ENCODE results near the gene VSIR.
A peak's percentile ranks its signal among the peaks of the same experiment; 100 is the strongest.

VSIR gene

DNA sequence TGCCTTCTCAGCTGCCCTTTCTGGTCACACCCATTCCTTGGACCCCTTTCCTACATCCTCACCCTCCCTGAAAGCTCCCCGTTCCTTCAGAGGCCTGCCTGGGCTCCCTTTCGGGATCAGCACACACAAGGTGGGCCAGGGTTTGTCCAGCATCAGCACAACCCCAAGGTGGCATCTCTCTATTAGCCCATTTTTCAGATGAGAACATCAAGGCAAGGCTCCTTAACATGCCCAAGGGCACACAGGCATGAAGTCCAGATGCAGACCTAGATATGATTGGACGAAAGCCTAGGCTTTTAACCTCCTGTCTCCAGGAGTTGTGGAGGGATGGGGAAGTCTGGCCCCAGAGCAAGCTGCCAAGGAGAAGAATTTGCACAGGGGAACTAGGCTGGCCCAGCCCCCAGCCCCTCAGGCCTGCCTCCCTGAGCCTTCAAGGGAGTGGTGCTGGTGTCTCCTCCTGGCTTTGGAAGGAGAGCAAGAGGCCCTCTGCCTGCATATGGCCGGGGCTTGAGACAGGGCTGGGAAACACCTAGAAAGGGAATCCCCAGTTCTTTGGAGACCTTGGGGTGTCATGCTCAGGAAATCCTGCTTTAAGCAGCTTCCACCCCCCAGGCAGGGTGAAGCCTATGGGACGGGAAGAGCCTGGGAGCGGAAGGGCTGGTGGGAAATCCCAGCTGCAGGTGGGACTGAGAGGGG is 9.0 kb upstream of the VSIR start:
- DNase-seq = no peak

DNA sequence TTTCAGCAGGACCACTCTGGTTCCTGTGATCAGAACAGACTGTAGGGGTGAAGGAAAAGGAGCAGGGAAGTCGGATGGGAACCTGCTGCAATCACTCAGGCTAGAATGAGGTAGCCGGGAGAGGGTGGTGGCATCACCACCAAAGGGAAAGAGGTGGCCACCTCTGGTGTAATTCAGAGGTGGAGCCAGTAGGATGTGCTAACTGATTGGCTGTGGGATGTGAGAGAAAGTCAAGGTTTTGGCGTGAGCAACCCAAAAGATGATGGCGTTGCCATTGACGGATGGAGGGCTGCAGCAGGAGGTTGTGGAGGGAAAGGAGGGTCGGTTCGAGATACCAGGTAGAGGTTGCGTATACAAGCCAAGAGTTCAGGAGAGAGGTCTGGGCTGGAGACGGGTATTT is 7.4 kb upstream of the VSIR start:
- no peak for DNase-seq

DNA sequence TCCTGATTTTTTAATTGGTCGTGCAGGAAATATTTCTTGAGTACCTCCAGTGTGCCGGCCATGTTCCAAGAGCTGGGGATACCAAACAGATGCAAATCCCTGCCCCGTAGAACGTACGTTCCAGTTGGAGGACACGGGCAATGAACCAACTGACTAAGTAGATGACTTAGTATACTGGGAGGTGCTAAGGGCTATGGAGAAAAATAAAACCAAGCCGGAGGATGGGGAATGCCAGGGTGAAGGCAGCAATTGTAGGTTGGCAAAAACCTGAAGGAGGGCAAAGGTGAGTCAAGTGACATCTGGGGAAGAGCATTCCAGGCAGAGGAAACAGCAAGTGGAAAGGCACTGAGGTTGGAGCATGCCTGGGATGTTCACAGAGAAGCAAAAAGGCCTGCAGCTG is 6.8 kb upstream of the VSIR start:
- no peak for DNase-seq

DNA sequence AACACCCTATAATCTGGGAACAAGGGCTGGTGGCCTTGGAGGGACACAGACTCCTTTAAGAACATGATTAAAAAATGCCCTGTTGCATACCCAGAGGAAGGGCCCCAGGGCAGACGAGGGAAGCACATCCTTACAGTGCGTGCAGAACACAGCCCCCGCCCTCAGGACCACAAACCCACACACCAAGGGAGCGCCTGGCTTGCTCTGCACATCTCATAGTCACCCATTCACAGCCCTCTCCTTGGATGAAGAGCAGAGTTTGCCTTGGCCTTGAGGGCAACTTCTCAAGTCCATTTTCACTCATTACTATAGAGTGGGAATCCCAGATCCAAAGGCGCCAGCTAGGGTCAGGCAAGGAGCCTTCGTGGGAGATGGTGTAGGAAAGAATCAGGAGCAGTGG is 6.3 kb upstream of the VSIR start:
- DNase-seq = no peak

DNA sequence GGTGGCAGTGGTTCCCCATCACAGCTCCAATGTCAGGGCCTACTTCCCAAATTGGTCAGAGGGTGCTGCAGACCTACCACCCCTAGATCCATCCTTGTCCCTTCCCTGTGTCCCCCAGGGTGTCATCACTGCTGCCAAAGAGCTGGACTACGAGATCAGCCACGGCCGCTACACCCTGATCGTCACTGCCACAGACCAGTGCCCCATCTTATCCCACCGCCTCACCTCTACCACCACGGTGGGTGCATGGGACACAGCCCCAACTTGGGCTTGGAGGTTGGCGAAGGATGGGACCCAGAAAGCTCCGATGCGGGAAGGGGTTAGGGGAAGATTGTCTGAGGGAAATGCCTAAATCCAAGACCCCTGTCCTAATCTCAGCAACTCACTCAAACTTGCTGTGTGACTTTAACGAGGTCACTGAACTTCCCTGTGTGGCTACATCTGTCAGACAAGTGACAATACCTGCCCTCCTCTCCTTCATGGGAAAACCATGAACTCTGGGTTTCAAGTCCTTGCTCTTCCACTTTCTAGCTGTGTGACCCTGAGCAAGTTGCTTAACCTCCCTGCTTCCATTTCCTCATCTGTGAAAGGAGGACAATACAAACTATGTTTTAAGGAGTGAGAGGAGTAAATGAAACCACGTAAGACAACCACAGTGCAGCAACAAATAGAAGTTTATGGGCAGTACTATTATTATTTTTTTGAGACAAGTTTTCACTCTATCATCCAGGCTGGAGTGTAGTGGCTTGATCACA is 4.9 kb upstream of the VSIR start:
- no peak for DNase-seq

DNA sequence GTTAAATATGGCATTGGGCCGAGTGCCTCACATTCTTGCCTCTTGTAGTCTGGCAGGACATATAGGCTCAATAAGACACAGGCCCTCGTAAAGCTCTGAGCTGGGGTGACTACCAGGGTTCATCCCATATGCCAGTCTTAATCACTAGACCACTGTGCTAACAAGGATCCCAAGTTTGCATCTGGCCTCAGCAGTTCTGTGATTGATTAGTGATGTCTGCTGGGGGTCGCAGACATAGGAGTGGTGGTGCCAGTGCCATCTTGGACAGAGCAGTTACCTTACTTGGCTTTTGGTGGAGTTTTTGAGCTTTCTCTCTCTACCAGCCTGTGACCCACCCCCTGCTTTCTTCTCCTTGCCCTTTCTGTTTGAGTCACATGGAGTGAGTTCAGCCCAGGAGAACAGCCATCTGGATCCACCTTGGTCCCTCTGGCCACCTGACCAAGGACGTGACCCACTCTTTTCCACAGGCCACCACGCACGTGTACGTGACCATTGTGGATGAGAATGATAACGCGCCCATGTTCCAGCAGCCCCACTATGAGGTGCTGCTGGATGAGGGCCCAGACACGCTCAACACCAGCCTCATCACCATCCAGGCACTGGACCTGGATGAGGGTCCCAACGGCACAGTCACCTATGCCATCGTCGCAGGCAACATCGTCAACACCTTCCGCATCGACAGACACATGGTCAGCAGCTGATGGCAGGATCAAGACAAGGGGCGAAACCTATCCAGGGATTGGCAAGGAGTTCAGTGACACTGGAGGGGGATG is 4.1 kb upstream of the VSIR start:
- no peak for DNase-seq

DNA sequence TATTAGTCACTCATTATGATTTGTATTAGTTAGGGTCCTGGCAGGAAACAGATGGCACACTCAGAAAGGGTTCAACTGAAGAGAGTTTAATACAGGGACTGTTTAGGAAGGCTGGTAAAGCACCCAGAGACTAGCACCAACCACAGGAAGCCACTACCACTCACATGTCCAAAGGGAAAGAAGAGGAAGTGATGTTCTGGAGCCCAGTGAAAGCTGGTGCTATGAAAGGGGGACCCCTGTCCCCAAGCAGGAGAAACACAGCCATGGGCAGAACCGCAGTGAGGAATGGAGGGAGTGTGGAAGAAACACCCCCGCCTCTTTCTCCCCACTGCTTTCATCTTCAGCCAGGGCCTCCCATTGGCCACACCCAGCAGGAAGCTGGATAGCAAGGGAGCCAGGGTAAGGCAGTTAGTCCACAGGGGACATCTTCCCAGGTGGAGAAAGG is 3.2 kb upstream of the VSIR start:
- no peak for DNase-seq

DNA sequence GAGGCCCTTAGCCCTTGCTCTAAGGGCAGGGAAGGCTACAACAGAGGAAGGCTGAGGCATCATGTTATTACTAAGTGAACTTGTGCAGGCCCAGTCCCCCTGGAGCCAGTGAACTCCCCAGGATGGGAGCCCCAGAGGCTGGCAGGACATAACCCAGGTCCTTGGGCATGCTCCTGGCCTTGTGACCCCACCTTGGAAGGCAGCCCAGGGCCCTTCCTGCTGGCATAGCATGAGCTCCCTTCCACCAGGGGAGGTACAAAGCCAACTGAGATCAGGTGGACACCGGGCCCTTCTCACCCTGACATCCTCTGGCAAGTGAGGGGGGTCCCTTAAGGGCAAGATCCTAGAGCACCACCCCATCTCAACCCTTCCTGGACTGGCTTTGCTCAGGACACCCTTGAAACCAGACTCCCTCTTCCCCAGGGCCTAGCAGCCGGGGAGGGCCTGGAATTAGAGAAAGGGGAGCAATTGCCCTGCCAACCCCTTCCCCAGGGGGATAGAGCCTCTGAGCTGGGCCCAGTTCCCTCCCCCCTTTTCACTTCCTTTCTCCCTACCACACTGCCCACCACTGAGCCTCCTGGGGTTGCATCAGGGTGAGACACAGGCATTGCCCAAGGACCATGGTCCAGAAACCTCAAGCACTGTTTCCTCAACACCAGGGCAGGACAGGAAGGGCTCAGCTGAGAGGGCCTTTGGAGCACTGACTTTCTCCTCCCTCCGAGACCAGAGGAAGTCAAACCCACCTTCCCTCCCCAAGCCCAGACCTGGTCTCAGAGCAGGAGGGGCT is 1.8 kb upstream of the VSIR start:
- no peak for DNase-seq

DNA sequence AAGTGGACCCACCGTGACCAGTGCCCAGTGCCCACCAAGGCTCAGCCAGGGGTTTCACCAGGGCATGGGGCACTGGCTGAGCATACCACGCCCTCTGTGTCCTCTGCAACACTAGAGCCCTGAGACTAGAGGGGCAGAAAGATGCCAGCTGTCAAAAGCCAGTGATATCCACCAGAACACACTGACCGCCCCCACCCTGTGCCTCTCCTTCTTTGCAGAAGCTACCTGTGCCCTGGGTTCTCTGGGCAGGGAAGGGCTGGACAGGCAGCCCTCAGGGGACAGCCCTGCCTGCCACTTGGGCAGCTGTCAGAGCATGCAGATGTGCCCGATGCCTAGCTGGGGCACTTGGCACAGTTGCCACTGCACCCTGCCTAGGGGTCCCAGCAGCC is 494 bp downstream of the VSIR start:
- no peak for DNase-seq

DNA sequence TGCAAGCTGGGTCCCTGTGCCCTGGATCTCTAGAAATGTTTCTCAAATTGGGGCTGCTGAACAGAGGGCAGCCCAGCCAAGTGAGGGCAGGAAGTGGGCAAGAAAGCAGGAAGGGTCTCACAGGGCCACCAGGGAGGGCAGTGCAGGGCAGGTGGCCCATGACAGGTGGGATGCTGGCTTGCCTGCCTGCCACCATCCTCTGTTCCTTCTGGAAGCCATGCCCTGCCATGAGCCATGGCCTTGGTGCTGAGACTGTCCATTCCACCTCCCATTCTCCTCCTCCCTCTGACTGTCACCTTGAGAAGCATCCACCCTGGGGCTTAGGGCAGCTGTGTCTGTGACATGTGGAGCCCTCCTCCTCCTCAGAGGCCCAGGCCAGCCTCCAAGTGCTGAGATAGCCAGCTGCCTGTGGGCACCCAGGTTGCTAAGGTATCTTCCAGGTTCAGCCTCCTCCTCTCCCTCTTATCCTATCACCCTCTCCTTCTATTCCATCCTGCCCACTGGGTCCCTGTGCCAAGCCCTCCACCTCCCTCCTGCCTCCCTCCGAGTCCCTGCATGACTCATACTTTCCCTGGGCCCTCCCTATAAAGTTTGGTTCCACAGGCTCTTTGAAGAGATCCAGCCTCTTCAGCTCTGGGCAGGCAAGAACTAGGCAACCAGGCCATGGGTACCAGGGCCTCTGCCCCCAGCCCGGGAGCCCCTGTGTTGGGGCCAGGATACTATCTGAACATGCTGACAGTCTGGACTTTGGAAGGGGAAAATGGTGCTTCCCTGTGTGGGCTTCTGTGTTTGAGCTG is 1.3 kb downstream of the VSIR start:
- DNase-seq = no peak

DNA sequence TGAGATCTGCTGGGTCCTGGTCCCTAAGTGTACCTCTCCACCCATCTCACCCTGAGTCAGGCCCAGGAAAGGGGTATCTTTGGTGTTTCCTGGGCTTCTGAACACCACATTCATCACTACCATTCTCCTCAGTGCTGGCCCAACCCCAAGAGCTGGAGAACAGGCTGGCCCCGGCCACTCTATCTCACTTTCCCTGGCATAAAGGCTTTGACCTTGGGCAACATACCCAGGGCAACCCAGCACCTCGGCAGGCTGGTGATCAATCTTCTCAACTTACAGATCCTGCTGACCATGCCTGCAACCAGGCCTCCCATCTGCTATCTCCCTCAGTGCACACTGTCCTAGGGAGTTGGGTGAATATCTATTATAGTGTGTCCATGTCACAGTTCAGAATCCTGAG is 2.1 kb downstream of the VSIR start:
- no peak for DNase-seq

DNA sequence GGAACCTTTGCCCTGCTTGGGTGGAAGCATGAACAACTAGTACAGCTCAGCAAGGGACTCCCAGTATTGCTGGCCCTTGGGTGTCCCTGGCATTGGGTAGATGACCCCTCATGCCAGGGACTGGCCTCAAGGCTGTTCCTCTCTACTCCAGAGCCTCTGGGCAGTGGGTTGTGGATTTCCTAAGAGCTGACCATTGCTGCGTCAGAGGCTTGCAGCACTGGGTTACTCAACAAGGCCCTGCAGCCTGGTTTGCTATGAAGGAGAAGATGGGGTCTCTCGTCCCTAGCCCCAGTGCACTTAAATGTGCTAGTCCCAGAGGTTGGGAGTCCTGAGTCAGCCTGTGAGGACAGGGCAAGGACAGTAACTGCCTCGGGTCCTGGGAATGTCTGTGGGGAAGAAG is 2.5 kb downstream of the VSIR start:
- no peak for DNase-seq

DNA sequence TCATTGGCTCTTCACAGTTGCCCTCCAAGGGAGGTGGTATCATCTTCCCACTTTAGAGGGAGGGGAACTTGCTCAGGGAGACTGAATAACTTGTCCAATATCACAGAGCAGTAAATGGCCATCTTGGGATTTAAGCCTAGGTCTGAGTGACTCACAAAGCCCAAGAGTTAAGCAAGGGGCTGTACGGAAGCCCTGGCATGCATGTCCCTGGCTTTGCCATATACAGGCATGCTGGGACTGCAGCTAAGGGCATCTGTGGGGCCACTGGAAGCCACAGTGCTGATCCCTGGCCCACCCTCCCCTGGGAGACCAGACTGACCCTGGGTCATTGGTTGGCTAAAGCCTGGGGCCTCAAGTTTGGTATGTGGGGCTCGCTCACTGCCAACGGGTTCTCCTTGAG is 3.1 kb downstream of the VSIR start:
- DNase-seq = no peak

DNA sequence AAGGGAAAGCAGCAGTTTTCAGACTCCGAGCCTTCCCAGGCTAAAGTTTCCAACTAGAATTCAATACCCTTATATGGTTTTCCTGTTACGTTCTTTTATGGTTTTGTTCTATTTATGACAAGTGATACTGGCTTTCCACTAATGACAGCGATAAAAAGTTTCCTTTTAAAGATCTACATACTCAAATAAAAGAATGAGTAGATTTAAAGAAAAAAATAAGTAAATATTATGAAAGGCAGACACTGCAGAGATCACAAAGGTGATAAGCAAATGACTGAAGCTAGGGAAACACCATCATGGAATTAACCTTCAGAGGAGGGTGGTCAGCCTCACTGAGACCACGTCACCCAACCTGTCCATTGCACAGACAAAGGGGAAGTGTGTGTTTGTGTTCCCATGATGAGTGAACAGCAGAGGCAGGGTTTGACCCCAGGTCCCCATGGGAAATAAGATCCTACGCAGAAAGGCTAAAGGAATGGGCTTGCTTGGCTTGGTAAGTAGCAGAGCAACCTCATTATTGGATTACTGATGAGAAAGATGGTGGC is 4.0 kb downstream of the VSIR start:
- no peak for DNase-seq

DNA sequence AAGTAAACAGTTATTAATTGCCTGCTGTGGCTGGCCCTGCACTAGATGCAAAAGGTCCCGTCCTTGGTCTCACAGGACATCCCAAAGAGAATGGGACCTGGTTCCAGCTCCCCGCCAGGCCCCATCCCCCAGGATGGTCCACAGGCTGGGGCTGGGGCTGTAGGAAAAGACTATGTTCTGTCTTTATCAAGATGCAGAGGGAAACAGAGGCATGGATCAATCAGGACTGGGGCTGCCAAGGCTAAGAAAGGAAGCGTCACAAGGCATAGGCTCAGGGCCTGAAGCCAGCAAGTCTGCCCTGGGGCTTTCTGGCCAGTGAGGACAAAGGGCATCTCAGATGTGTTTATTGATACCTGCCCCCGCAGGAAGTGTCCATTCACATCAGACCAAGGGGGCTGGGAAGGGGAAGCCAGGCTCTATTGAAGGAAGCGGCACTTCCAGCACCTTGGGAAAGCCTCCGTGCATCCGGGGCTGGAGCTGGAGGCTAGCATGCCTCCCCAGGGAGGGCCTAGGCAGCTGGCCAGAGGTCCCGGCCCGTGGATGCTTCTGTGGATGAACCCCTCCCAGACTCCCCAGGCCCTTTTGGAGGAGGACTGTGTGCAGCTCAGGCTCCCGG is 5.8 kb downstream of the VSIR start:
- DNase-seq = no peak

DNA sequence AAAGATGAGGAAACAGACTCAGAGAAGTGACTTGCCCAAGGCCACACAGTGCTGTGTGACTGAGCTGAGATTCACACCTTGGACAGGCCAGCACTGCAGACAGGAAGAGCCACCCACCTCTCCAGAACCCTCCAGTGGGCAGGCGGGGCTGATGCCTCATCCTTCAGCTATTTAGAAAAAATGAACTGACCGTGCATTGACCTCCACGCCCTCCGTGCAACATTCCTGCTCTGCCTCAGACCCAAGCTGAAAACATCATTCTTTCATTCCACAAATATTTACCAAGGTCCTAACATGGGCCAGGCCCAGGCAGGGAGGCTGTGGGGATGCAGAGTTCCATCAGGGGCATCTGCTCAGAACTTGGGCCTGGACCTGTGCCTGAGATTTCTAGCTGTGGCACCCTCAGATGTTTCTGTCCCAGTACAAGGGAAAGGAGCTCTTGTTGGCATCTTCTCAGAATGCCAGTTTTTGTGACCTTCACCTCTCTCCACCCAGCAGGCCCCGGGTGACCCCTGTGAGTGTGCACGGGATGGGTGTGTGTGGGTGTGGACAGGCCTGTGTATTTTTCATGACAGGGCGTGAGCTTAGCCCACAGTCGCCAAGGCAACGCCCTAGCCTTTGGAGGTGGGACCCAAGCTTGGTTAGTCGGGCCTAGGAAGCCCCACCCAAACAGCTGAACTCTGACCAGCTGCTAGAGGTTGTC is 6.5 kb downstream of the VSIR start:
- peak; percentile 81 for DNase-seq

DNA sequence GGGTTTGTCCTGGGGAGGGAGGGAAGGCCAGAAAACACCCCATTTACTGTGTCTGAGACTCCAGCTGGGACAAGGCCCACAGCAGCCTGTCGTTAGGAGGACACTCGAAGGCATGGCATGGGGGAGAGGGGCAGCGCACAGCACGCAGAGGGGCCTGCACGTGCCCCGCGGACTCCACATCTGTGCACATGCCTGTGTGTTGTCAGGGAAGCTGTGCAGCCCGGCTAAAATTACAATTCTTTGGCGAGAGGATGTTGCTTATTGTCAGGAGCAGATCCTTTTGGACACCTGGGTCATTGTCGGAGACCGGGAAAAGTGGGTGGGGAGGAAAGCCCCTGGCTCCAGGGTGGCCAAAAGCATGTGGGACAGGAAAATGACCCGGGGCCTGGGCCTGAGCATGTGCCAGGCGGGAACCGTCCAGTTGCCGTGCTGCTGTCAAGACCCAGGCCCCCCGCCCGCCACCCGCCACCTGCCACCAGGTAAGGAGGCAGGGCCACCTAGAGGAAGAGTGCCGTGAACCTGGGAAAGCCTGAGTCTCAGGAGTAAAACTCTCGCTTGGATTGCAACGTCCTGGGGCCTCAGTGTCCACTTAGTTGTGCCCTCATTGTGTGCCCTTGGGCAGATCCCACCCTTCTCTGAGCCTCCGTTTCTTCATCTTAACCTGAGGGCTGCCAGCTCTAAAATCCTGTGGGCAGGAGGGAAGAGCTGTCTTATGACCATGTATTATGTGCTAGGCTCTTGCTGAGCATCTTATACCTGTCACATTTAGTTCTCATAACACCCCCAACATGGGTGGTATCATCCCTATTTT is 7.2 kb downstream of the VSIR start:
- DNase-seq = no peak

DNA sequence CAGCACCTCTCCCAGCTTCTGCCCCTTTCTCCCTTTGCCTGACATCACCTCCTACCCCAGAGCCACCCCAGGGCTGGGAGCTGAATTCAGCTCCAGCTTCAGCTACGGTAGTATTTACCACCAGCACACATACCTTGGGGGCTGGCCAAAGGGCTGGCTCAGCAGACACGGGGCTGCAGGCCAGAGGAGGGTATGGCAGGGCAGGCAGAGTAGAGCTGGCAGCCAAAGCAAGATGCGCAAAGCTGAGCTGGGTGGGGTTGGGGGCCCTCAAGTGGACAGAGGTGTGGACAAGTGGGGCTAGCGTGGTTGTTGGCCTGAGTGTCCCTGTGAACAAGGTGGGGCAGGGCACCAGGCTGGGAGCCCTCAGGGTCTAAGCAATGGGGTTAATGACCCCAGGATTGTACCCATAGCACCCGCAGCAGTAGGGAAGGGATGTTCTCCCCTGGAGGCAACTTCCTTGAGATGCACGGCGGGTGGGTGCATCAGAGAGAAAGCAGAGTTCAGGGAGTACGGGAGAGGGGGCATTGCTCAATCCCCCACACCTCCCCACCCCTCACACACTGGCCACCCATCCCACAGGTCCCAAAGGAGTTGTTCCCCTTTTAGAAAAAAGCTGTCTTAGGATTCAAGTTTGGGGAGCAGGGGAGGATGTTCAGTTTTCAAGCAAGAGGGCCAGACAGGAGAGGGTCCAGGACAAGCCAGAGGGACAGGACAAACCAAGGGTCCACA is 8.0 kb downstream of the VSIR start:
- DNase-seq = no peak

All from 8988T (cell line).